Mucosa of descending colon (tissue), 3 donors: ENCODE results near the gene PAX2. TPM values are rescaled to one million over a fixed set of nuclear protein-coding genes. Genes with fewer than 3 reads are reported as not detected.

Experiments
- ATAC-seq: fragments of 200-7000 bp; cut with Tn5 transposase; one replicate; pipeline ENCODE4 v1.9.1; 2020; ENCODE audit warnings: mild to moderate bottlenecking, moderate library complexity
- DNase-seq, 3 donors: peaks; one replicate each; pipeline ENCODE4 v3.0.0-alpha.2; 2020
- H3K36me3 ChIP-seq: fragments of 200-600 bp; one replicate; pipeline ENCODE4 v1.8.0; 2021; ENCODE audit warnings: low read depth, mild to moderate bottlenecking
- H3K4me1 ChIP-seq: fragments of 200-600 bp; one replicate; pipeline ENCODE4 v1.8.0; 2021; ENCODE audit warnings: low read depth, mild to moderate bottlenecking
- H3K4me3 ChIP-seq: fragments of 200-600 bp; one replicate; pipeline ENCODE4 v1.8.0; 2021; ENCODE audit warnings: mild to moderate bottlenecking
- H3K9me3 ChIP-seq: fragments of 200-600 bp; one replicate; pipeline ENCODE4 v1.8.0; 2021; ENCODE audit warnings: mild to moderate bottlenecking
- intact Hi-C, 2 donors: fragments of 100-400 bp; cut with DNase I in 1 of 2; cut with micrococcal nuclease in 1 of 2; formaldehyde crosslinking; loops; one replicate each; pipeline versions ENCODE4 v1.11.0 to v1.11.1; 2022; cut with DNase I, micrococcal nuclease
- total RNA-seq, 3 donors: library from RNA; stranded (reverse); fragmentation: NEBNext Ultra II Directional in 2 of 3; extraction: Animal tissue kit (Norgen Biotek cat#: 25700) in 2 of 3; gene quantifications; one replicate each; pipeline versions ENCODE4 v1.2.1 to v1.2.4, GENCODE V29; 2021 to 2023
- TF ChIP-seq, protein P1 (sequence below): fragments of 200-600 bp; IDR thresholded peaks from one replicate; pipeline ENCODE4 v1.8.0; 2022; ENCODE audit warnings: antibody characterized with exemption, mild to moderate bottlenecking
- donor health status: DM: no; HTN: no; CAD: no; lungs with moderate emphysema.
- donor health status: DM: no; HTN: no; CAD: no.
- donor health status: DM: no; HTN: yes; CAD: no.

PAX2 gene
- total RNA-seq, 3 donors from 2014 or later: not detected

DNA sequence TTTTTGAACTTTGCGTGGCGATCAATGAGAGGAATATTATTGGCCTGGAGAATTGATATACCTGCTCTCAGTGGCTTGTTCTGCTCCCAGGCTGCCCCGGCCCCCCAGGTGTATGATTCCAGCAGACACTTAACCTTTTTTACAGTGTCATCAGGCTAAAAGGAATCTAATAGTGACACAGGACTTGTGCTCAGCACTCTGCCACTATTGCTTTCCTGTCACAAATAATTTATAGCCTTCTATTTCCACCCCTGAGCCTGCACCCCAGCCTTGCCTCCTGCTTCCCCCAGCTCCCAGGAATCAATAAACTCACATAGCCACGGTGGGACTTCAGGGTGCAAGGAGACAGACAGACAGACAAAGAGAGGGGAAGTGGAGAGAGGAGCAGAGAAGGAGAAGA lies 28.3 kb downstream of the PAX2 start:
- Histone ChIP-seq H3K36me3 (no peaks in the 10 kb centered on the region), H3K4me1 (no peaks in the 10 kb centered on the region), H3K9me3 (no peaks in the 10 kb centered on the region), H3K4me3 (no peak overlapping the region)
- TF ChIP-seq, protein P1, sequence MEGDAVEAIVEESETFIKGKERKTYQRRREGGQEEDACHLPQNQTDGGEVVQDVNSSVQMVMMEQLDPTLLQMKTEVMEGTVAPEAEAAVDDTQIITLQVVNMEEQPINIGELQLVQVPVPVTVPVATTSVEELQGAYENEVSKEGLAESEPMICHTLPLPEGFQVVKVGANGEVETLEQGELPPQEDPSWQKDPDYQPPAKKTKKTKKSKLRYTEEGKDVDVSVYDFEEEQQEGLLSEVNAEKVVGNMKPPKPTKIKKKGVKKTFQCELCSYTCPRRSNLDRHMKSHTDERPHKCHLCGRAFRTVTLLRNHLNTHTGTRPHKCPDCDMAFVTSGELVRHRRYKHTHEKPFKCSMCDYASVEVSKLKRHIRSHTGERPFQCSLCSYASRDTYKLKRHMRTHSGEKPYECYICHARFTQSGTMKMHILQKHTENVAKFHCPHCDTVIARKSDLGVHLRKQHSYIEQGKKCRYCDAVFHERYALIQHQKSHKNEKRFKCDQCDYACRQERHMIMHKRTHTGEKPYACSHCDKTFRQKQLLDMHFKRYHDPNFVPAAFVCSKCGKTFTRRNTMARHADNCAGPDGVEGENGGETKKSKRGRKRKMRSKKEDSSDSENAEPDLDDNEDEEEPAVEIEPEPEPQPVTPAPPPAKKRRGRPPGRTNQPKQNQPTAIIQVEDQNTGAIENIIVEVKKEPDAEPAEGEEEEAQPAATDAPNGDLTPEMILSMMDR: no peak
- DNase-seq (no peak), ATAC-seq (no peak)
- intact Hi-C loops: no loop called here

DNA sequence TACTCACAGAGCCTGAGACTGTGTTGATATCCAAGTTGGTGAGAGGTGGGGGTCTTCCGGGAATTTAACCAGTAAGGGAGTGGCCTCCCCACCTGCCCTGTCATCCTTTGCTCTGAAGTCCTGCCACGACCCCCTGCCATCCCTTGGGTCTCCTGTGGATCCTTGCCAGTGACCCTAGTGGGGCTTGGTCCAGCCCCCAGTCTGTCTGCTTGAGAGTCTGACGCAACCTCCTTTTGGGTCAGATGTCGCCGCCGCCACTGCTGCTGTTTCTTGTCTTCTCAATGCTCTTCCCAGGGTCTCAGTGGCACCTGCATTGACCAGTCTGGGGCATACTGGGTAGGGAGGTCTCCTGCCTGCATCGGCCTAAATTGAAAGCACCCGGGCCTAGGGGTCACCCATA lies 28.8 kb downstream of the PAX2 start:
- no peaks in the 10 kb centered on the region for H3K9me3 ChIP-seq
- H3K36me3 ChIP-seq: no peaks in the 10 kb centered on the region
- intact Hi-C loops: no loop called here
- no peak for DNase-seq
- no peak overlapping the region for H3K4me3 ChIP-seq
- ATAC-seq: no peak
- no peaks in the 10 kb centered on the region for H3K4me1 ChIP-seq
- TF ChIP-seq, protein P1: no peak

DNA sequence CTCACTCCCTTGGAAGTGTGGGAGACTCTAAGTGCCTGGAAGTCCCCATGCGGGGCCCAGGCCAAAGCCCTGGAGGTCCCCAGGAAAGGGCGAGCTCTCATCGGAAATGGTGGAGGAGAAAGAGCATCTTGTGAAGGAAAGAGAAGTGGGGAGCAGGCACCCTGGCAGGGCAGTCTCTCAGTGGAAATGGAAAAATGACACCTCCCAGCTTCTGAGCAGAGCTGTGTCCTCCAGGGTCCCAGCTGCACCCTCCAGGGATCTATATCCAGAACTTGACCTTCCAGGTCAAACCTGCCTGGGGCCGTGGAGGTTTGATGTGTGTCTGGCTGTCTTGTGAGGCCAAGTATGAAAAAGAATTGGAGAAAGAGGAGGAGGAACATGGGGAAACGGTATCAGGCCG lies 29.5 kb downstream of the PAX2 start:
- Histone ChIP-seq H3K4me3 (no peak overlapping the region), H3K9me3 (no peaks in the 10 kb centered on the region), H3K36me3 (no peaks in the 10 kb centered on the region), H3K4me1 (no peaks in the 10 kb centered on the region)
- DNase-seq (no peak), ATAC-seq (no peak)
- intact Hi-C loops: no loop called here
- TF ChIP-seq, protein P1: no peak

DNA sequence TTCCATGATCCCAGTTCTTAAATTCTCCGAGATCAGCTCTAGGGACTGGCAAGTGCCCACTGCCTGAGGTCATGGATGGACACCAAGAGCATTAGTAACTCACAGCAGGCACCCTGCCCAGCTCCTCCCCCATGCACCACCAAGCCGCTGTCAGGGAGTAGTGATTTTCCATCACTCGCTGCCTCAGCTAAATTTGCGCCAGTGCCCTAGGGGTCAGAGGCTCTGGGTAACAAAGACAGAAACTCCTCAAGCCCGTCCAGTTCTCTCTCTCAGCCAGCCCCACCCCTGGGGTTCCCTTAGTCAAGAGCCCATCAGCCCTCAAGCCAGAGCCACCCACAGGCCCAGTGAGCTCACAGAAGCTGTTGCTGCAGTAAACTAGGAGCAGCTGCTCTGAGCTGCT lies 30.0 kb downstream of the PAX2 start:
- no peaks in the 10 kb centered on the region for H3K36me3 ChIP-seq
- intact Hi-C loops: no loop called here
- ATAC-seq: no peak
- H3K4me1 ChIP-seq: no peaks in the 10 kb centered on the region
- no peak overlapping the region for H3K4me3 ChIP-seq
- TF ChIP-seq, protein P1: no peak
- no peak for DNase-seq
- no peaks in the 10 kb centered on the region for H3K9me3 ChIP-seq

DNA sequence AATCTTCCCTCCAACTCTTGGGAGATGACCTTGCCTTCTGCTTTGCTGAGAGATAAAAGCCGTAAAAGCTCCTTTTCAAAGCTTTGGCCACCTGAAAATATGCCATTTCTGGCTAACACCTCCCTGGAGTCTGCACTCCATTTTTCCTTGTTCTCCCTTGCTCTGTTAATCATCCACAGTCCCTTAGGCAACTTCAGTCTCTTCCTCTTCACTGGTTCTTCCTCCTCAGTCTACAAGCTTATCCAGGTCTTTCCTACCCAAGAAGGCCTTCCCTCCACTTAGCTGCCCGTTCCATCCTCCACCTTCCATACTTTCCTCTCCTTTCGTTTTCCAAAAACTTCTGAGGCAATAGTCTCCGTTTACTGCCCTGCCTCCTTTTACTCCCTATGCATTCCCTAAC lies 30.5 kb downstream of the PAX2 start:
- no peak for ATAC-seq
- intact Hi-C loops: no loop called here

More for the DNA sequence above, 30.5 kb downstream of the PAX2 start:
- H3K36me3 ChIP-seq: no peaks in the 10 kb centered on the region
- H3K4me1 ChIP-seq: no peaks in the 10 kb centered on the region
- TF ChIP-seq, protein P1: no peak
- H3K9me3 ChIP-seq: no peaks in the 10 kb centered on the region
- H3K4me3 ChIP-seq: no peak overlapping the region
- no peak for DNase-seq
